Measurements from ENCODE around the gene NHSL2.

The NHSL2 gene

DNA sequence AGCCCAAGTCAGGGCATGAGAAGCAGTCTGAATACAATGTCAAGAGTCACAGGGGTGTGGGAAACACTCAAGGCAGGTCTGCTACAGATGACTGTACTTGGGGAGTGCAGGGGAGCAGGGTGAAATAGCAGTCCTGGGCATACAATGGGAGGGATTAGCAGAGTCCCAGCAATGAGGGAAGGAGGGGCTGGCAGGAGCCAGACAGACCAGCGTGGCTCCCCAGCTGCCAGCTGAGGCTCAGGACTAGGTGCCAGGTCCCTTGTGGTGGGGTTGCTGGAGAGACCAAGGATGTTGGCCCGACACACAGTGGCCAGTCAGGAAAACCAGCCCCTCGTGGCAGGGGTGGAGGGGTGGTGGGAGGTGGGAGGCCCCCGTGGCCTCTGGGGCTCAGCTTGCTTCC, 134.5 kb downstream of the NHSL2 start:
- TF ChIP-seq, protein P1, sequence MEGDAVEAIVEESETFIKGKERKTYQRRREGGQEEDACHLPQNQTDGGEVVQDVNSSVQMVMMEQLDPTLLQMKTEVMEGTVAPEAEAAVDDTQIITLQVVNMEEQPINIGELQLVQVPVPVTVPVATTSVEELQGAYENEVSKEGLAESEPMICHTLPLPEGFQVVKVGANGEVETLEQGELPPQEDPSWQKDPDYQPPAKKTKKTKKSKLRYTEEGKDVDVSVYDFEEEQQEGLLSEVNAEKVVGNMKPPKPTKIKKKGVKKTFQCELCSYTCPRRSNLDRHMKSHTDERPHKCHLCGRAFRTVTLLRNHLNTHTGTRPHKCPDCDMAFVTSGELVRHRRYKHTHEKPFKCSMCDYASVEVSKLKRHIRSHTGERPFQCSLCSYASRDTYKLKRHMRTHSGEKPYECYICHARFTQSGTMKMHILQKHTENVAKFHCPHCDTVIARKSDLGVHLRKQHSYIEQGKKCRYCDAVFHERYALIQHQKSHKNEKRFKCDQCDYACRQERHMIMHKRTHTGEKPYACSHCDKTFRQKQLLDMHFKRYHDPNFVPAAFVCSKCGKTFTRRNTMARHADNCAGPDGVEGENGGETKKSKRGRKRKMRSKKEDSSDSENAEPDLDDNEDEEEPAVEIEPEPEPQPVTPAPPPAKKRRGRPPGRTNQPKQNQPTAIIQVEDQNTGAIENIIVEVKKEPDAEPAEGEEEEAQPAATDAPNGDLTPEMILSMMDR (IDR thresholded peaks at IDR 0.05; ENCODE audit: control extremely low read depth, extremely low read depth, low read depth, missing control alignments) = no peak
- POLR2A ChIA-PET = interaction anchor here (0.6 kb wide), 1 partner anchor 14 kb away, joined by 9 read pairs; no protein-coding TSS in a partner anchor
- CTCF ChIA-PET = interaction anchor here (1.2 kb wide), 1 partner anchor 15 kb away, joined by 3 read pairs; no protein-coding TSS in a partner anchor
- no peak for DNase-seq (ENCODE audit: extremely low spot score)

DNA sequence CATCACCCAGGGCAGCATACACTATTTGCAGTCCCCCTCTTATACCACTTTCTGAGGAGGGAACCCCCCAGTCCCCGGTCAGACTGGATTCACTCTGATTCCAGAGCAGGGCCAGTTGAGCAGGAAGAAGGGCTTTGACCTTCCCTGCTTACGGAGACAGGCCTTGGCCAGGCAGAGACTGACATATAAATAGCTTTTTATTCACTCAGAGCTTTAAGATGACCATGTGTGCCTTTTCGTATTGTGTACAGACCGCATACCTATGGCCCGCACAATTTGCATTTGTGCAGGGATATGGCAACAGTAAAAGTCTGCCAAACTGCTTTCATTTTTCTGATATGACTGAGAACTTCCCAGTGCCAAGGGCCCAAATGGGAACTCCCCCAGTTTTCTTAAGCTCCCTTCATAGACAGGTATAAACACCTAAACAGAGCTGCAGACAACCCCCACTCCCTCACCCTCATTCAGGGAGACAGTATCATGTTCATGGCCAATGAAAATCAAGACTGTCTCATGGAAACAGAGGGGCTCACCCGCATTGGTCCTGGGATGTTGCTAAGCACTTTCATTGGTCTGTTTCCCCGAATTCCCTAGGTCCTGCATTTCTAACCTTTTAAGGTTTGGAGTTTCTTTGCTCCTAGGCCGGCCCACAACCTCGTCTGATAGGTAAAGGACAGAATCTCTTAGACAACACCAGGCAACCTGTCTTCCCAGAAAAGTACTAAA, 135.1 kb downstream of the NHSL2 start:
- CTCF ChIA-PET = interaction anchor here (1.2 kb wide), 1 partner anchor 15 kb away, joined by 3 read pairs; no protein-coding TSS in a partner anchor

DNA sequence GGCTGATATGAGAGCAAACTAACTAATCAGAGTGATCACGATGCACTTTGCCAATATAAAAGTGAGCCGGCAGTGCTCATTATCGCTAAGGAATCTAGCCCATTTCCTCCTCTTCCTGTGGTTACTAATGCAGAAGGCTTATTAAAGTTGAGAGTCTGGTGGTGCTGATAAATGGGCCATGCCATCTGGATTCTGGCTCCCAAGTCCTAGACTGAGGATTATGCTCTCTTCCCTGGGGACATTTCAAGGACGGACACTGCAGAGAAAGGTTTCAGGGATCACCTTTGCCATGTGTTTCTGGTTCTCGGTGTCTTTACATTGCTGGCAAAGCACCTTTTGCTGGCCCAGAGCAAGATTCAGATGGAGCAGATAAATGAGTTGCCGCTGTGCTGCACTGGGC, 135.8 kb downstream of the NHSL2 start:
- no peak for DNase-seq (ENCODE audit: extremely low spot score)
- TF ChIP-seq, protein P1 (IDR thresholded peaks at IDR 0.05; ENCODE audit: control extremely low read depth, extremely low read depth, low read depth, missing control alignments) = no peak
- POLR2A ChIA-PET = no interaction called here
- CTCF ChIA-PET = interaction anchor here (0.9 to 1.2 kb wide), 3 partner anchors 14 to 80 kb away, joined by 3 to 4 read pairs (median 3); no protein-coding TSS in a partner anchor

More for the DNA sequence above, 135.1 kb downstream of the NHSL2 start:
- POLR2A ChIA-PET = interaction anchor here (0.6 kb wide), 1 partner anchor 14 kb away, joined by 9 read pairs; no protein-coding TSS in a partner anchor
- no peak for DNase-seq (ENCODE audit: extremely low spot score)
- TF ChIP-seq, protein P1 (IDR thresholded peaks at IDR 0.05; ENCODE audit: control extremely low read depth, extremely low read depth, low read depth, missing control alignments) = no peak

DNA sequence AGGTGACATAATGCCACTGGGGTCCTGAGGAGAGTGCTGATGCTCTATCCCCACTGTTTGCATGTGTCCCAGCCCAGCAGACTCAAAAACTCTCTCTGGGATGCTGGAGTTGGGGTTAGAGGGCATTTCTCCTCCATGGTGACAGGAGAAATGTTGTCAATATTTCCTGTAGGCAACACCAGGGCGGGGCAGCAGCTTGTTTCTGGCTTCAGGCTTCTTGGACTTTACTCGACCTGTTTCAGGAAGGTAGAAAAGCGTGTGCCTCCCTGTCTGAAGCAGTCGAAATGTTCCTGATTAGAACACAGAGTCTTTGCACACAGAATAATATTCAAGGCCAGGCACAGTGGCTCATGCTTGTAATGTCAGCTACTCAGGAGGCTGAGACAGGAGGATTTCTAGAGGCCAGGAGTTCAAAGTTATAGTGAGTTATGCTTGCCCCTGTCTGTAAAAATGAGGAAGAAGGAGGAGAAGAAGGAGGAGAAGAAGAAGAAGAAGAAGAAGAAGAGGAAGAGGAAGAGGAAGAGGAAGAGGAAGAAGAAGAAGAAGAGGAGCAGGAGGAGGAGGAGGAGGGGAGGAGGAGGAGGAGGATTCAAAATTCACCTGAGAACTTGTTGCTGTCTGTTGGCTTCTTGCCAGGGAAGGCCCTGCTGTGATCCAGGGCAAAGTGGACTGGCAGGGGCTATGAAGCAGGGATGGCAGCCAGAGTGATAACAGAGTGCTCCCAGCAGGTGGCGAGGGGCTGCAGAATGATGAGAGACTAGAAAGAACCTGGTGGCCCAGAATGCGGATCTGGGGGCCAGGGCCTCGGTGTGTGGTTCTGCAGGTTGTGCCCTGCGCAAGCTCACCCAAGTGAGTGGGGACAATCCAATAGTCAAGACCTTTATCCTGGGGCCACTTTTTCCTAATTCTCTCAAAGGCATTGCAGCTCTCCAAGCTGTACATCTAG, 138.1 kb downstream of the NHSL2 start:
- POLR2A ChIA-PET = no interaction called here
- CTCF ChIA-PET = no interaction called here
- TF ChIP-seq, protein P1 (IDR thresholded peaks at IDR 0.05; ENCODE audit: control extremely low read depth, extremely low read depth, low read depth, missing control alignments) = no peak

DNA sequence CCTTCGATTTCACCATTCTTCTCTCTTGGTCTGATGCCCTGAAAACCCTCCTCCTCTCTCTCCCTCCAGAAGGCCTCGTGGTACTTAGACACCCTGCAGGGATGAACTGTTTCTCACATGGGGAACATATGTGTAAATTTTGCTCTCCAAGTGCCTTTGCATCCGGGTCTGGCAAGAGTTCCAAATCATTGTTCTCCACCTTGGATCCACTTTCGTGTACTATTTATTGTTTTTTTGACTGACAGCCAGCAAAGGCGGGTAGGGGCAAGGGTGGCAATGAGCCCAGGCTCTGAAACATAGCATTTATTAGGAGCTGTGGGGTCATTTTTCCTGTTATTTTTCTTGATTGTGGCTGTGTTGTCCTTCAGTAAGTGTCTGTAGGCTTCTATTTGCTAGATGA, 139.4 kb downstream of the NHSL2 start:
- TF ChIP-seq, protein P1 (IDR thresholded peaks at IDR 0.05; ENCODE audit: control extremely low read depth, extremely low read depth, low read depth, missing control alignments) = no peak
- ChIA-PET CTCF (interaction anchor here (0.8 kb wide), 1 partner anchor 77 kb away, joined by 3 read pairs; no protein-coding TSS in a partner anchor), POLR2A (no interaction called here)
- no peak for DNase-seq (ENCODE audit: extremely low spot score)

More for the DNA sequence above, 138.1 kb downstream of the NHSL2 start:
- DNase-seq (ENCODE audit: extremely low spot score) = no peak

DNA sequence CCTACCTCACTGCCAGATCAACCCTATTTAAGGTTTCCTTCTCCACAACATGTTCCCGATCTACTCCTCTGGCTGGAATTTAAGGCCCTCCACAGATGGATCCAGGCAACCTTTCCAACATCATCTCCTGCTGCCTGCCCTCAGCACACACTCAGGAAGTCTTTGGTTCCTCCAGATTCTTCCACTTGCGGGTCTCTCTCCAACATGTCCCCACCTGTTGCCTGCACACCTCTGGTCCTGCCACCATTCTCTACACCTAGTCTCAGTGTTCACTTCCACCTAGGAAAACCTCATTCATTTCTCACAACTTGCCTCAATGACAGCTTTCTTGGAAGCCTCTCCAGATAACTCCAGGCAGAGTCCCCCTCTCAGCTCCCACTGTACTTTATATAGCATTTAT, 140.9 kb downstream of the NHSL2 start:
- TF ChIP-seq, protein P1 (IDR thresholded peaks at IDR 0.05; ENCODE audit: control extremely low read depth, extremely low read depth, low read depth, missing control alignments) = no peak
- POLR2A ChIA-PET = no interaction called here
- CTCF ChIA-PET = no interaction called here
- no peak for DNase-seq (ENCODE audit: extremely low spot score)

All from GM10248 (cell line).